Epithelial cell of prostate (primary cell): ENCODE data around the gene SLC30A2.

Experiments
- DNase-seq: peaks from one replicate; pipeline ENCODE4 v3.0.0-alpha.2; 2011; ENCODE audit warnings: low read depth, low spot score
- H3K27ac ChIP-seq: fragments of 450-650 bp; 2 replicates; pipeline ENCODE4 v1.5.1; 2017; ENCODE audit warnings: mild to moderate bottlenecking

The SLC30A2 gene

GRCh38 chr1:26025517-26025916 lies 20.4 kb downstream of the SLC30A2 start:
- DNase-seq, result no peak
- no peak overlapping the region for H3K27ac ChIP-seq

- H3K27ac ChIP-seq, result no peak overlapping the region
- no peak for DNase-seq
These were observed 20.9 kb downstream of the SLC30A2 start for GRCh38 chr1:26025060-26025459.

GRCh38 chr1:26023826-26024225 lies 22.1 kb downstream of the SLC30A2 start:
- DNase-seq, result no peak

DNA sequence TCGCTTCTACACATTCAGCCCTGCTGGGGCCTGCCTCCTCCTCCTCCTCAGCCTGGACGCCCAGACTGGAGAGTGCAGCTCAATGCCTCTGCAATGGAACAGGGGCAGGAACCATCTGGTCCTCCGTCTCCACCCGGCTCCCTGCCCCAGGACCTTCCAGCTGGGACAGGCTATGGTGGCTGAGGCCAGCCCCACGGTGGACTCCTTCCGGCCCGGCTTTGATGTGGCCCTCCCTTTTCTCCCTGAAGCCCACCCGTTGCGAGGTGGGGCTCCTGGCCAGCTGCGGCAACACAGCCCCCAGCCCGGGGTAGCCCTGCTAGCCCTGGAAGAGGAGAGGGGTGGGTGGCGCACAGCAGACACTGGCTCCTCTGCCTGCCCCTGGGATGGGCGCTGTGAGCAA lies 22.9 kb downstream of the SLC30A2 start:
- no peak for DNase-seq
- no peak overlapping the region for H3K27ac ChIP-seq

More at GRCh38 chr1:26023826-26024225, 22.1 kb downstream of the SLC30A2 start:
- no peak overlapping the region for H3K27ac ChIP-seq

DNA sequence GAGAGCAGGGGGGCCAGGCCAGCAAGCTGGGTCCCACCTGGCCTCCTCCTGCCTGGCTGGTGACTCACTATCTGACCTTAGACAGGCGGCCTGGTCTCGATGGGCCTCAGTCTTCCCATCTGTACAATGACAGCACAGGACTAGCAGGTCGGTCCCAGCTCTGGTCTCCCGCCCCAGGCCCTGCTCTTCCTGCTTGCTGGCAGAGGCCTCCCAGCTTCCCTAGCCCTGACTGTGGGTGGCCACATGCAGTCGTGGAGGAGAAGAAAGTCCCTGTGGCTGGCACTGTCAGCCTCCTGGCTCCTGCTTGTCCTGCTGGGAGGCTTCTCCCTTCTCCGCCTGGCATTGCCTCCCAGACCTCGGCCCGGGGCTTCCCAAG lies 23.5 kb downstream of the SLC30A2 start:
- DNase-seq, result no peak
- no peak overlapping the region for H3K27ac ChIP-seq

DNA sequence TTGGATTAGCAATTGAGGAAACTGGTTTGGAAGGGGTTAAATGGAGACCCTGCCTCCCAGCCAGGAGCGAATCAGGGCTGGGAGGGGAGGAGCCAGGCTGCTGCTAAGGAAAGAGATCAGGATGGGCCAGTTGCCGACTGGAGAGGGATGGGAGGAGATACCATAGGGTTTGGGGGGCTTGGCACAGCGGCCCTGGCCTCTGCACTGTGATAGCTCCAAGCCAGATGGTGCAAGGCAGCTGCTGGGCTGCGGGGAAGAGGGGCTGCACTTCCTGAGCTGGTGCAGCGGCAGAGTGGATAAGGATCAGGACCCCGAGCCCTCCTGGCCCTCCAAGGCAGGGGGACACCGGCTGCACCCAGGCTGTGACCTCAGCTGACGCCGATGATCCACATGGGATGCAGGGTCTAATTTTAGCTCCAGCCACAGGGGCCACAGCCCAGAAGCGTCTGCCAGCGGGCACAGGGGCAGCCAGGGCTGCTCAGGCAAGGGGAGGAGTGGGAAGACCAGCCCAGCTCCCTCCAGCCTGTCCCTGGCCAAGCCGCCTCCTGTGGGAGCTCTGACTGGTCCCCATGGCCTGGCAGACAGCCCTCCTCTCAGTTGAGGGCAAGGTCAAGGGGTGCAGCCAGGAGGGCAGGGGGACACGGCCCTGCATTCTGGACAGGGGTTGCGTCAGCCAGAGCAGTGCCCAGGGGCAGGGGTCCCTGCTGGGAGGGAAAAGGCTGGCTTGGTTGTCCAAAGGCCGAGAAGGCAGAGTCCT lies 24.1 kb downstream of the SLC30A2 start, which contains the start of gene EXTL1:
EXTL1 (plus strand) TSS at position 129 of the 757 bp plus-strand sequence. CDS start 872 bp downstream, outside the sequence.
- no peak for DNase-seq

GRCh38 chr1:26020941-26021646 lies 24.8 kb downstream of the SLC30A2 start:
- DNase-seq, result no peak
- H3K27ac ChIP-seq, result no peak overlapping the region

More for the DNA sequence above, 24.1 kb downstream of the SLC30A2 start, which contains the start of gene EXTL1:
- no peak within 1 kb of the TSS for H3K27ac ChIP-seq

GRCh38 chr1:26020330-26020768 lies 25.6 kb downstream of the SLC30A2 start:
- H3K27ac ChIP-seq, result no peak overlapping the region
- DNase-seq, result no peak

DNA sequence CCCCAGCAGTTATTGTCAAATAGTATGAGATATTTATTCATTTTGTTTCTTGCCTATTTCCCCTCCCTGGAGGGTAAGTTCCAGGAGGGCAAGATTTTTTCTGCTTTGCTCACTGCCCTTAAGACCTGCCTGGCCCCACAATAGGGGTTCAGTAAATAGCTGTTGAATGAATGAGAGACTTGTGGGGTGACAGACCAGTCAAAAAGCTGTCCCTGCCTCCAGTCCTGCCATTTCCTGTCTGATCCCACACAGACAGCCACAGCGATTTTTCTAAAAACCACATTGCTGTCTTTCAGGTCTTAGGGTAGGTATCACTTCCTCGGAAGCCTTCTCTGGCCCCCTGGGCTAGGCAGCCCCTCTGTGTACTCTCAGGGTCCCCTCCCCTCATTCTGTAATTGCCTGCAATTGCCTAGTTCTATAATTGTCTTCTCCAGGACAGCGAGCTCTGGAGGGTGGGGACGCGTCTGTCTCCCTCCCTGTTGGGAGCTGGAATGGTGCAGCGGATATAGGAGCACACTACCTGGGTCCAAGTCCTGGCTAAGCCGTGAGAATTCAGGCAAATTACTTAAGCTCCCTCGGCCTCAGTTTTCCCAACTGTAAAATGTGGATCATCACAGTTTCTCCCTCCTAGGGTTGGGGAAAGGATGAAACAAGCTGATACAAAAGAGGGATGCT lies 26.1 kb downstream of the SLC30A2 start:
- H3K27ac ChIP-seq, result no peak overlapping the region
- DNase-seq, result no peak

- DNase-seq, result no peak
- H3K27ac ChIP-seq, result no peak overlapping the region
These were observed 28.3 kb downstream of the SLC30A2 start for GRCh38 chr1:26017606-26018005.

DNA sequence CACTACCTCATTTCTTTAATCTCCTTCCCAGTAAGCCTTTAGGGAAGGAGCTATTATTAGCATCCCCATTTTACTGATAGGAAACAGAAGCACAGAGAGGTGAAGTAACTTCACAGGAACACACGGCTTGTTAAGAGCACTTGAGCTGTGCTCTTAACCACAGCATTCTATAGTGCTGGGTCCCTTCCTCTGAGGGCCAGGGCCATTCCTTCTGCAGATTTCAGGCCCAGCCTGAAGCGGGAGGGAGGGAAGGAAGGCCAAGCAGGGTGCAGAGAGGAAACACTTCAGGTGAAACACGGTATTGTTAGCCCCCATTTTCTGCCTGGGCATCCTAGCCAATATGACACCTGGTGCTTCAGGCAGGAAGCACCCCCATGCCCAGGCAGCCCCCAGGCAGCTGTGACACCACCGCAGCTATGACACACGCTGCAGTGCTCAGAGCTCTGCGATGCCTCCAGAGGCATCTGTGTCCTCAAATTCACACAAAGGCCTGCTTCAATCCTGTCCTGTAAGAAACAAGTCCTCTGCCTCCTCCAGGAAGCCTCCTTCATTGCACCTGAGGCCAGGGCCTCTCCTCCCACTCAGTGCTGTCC lies 28.9 kb downstream of the SLC30A2 start:
- H3K27ac ChIP-seq, result no peak overlapping the region
- DNase-seq, result no peak

DNA sequence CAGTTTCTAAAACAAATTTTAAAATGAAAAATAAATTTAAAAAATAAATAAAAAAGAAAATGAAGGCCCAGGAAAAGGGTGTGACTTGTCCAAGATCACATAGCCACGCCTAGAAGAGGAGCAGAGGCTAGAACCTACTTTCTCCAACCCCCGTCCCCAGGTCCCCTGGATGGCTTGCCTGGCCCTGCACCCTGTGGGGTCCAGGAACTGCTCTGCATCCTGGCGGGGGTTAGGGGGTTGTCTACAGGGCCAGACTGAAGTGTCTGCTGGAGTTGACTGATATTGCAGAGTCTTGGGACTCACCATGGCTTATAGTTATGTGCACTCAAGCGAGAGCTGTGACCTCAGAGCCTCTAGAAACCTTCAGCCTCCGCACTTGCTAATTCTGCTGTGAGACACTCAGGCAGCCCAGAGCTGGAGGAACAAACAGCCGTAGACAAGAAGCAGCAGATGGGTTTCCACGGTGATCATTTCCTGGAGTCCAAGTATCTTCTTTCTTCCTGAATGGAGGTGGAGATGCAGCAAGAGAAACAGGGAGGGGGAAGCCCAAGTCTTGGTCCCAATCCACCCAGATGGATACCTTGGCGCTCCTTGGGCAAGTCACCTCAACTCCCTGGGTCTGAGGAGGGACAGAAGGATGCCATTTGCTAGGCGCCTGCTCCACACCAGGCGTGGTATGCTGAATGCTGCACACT lies 29.5 kb downstream of the SLC30A2 start:
- H3K27ac ChIP-seq, result no peak overlapping the region
- no peak for DNase-seq

GRCh38 chr1:26015358-26015757 lies 30.6 kb downstream of the SLC30A2 start:
- DNase-seq, result no peak
- no peak overlapping the region for H3K27ac ChIP-seq

- DNase-seq, result no peak
- H3K27ac ChIP-seq, result no peak overlapping the region
These were observed 31.7 kb downstream of the SLC30A2 start for GRCh38 chr1:26014179-26014578.

- no peak overlapping the region for H3K27ac ChIP-seq
- no peak for DNase-seq
These were observed 33.1 kb downstream of the SLC30A2 start for GRCh38 chr1:26012864-26013263.

GRCh38 chr1:26010825-26011224 lies 35.1 kb downstream of the SLC30A2 start:
- no peak for DNase-seq

DNA sequence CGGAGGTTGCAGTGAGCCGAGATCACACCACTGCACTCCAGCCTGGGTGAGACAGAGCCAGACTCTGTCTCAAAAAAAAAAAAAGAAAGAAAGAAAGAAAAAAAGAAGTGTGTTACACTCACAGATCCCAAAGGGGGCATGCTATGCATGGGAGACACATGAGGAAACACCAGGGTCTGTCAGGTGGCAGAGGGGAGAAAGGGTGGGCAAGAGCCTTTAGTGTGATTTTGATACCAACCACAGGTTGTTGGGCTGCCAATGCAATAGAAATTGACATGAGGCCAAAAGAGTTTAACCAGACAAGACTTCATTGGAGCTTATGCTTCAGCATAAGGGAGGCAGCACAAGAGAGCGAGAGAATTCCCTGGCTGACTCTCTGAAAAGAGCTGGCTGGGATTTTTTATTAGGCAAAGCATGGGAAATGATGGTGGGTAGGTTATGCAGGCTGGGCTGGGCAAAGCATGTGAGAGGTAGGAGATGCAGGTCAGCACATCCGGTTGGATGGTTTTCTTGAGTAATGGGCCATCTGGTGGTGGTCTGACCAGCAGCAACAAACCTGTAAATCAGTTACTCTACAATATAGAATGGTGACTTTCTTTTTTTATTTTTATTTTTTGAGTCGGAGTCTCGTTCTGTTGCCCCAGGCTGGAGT lies 36.0 kb downstream of the SLC30A2 start:
- no peak for DNase-seq
- no peak overlapping the region for H3K27ac ChIP-seq

More at GRCh38 chr1:26010825-26011224, 35.1 kb downstream of the SLC30A2 start:
- no peak overlapping the region for H3K27ac ChIP-seq

DNA sequence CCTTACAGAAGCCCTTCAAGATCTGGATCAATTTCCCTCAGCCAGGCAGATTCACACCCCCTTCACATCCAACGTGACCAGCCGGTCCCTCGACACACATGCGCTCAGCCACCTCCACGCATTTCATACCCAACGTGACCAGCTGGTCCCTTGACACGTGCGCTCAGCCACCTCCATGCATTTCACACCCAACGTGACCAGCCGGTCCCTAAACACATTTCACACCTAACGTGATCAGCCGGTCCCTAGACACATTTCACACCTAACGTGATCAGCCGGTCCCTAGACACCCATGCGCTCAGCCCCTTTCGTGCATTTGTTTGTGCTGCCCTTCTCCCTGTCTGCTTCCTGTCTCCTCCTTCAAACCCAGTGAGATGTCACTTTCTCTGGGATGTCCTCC lies 39.2 kb downstream of the SLC30A2 start:
- H3K27ac ChIP-seq, result no peak overlapping the region
- DNase-seq, result no peak

- DNase-seq, result no peak
These were observed 40.3 kb downstream of the SLC30A2 start for GRCh38 chr1:26005434-26006105.

More at GRCh38 chr1:26005434-26006105, 40.3 kb downstream of the SLC30A2 start:
- H3K27ac ChIP-seq, result no peak overlapping the region
